ENCODE data around the gene CCDC186.

The CCDC186 gene

GRCh38 chr10:114110174-114110972 lies 63.6 kb downstream of the CCDC186 start:
- Histone ChIP-seq H3K4me3 (IDR thresholded peaks at IDR 0.05; ENCODE audit: insufficient read depth, low read depth, low read length) (no peak overlapping the region), H3K4me2 (no peak overlapping the region), H3K4me1 (ENCODE audit: low read depth, poor library complexity, severe bottlenecking) (no peaks in the 10 kb centered on the region), H3K27me3 (ENCODE audit: insufficient read depth, low read depth) (no peaks in the 10 kb centered on the region), H2AFZ (ENCODE audit: low read depth) (no peak overlapping the region), H3K36me3 (ENCODE audit: insufficient read depth) (no peaks in the 10 kb centered on the region), H3K27ac (no peak overlapping the region), H4K20me1 (ENCODE audit: insufficient read depth) (no peaks in the 10 kb centered on the region), H3K79me2 (ENCODE audit: insufficient read depth, low read depth) (no peaks in the 10 kb centered on the region), H3K9ac (no peak overlapping the region)
- TF ChIP-seq CTCF (conservative IDR thresholded peaks at IDR 0.05; ENCODE audit: low read depth, low read length) = peak; percentile 19; the same call in 1 of the 2 replicates

GRCh38 chr10:114103284-114103683 lies 70.7 kb downstream of the CCDC186 start:
- H2AFZ ChIP-seq (ENCODE audit: low read depth) = no peak overlapping the region
- H3K4me3 ChIP-seq (IDR thresholded peaks at IDR 0.05; ENCODE audit: insufficient read depth, low read depth, low read length) = no peak overlapping the region
- no peaks in the 10 kb centered on the region for H3K36me3 ChIP-seq (ENCODE audit: insufficient read depth)
- no peak overlapping the region for H3K4me2 ChIP-seq
- H4K20me1 ChIP-seq (ENCODE audit: insufficient read depth) = no peaks in the 10 kb centered on the region
- peak; percentile 71 for TF ChIP-seq CTCF (conservative IDR thresholded peaks at IDR 0.05; ENCODE audit: low read depth, low read length)
- no peaks in the 10 kb centered on the region for H3K79me2 ChIP-seq (ENCODE audit: insufficient read depth, low read depth)
- H3K27ac ChIP-seq = no peak overlapping the region
- no peaks in the 10 kb centered on the region for H3K27me3 ChIP-seq (ENCODE audit: insufficient read depth, low read depth)
- H3K9ac ChIP-seq = no peak overlapping the region
- H3K4me1 ChIP-seq (ENCODE audit: low read depth, poor library complexity, severe bottlenecking) = peaks cover 6% of the 10 kb centered on the region

GRCh38 chr10:114102256-114102655 lies 71.7 kb downstream of the CCDC186 start:
- Histone ChIP-seq H4K20me1 (ENCODE audit: insufficient read depth) (no peaks in the 10 kb centered on the region), H3K4me3 (IDR thresholded peaks at IDR 0.05; ENCODE audit: insufficient read depth, low read depth, low read length) (no peak overlapping the region), H2AFZ (ENCODE audit: low read depth) (no peak overlapping the region), H3K9ac (no peak overlapping the region), H3K4me1 (ENCODE audit: low read depth, poor library complexity, severe bottlenecking) (peaks cover 6% of the 10 kb centered on the region), H3K27ac (no peak overlapping the region), H3K79me2 (ENCODE audit: insufficient read depth, low read depth) (no peaks in the 10 kb centered on the region), H3K4me2 (no peak overlapping the region), H3K27me3 (ENCODE audit: insufficient read depth, low read depth) (no peaks in the 10 kb centered on the region), H3K36me3 (ENCODE audit: insufficient read depth) (no peaks in the 10 kb centered on the region)
- no peak for TF ChIP-seq CTCF (conservative IDR thresholded peaks at IDR 0.05; ENCODE audit: low read depth, low read length)

GRCh38 chr10:114100848-114101741 lies 72.9 kb downstream of the CCDC186 start:
- no peaks in the 10 kb centered on the region for H3K36me3 ChIP-seq (ENCODE audit: insufficient read depth)
- no peaks in the 10 kb centered on the region for H3K79me2 ChIP-seq (ENCODE audit: insufficient read depth, low read depth)
- no peak for TF ChIP-seq CTCF (conservative IDR thresholded peaks at IDR 0.05; ENCODE audit: low read depth, low read length)
- H3K27ac ChIP-seq = no peak overlapping the region
- H3K9ac ChIP-seq = no peak overlapping the region
- peaks cover 15% of the 10 kb centered on the region for H3K4me1 ChIP-seq (ENCODE audit: low read depth, poor library complexity, severe bottlenecking)
- no peaks in the 10 kb centered on the region for H3K27me3 ChIP-seq (ENCODE audit: insufficient read depth, low read depth)
- no peak overlapping the region for H2AFZ ChIP-seq (ENCODE audit: low read depth)
- no peaks in the 10 kb centered on the region for H4K20me1 ChIP-seq (ENCODE audit: insufficient read depth)
- no peak overlapping the region for H3K4me2 ChIP-seq
- no peak overlapping the region for H3K4me3 ChIP-seq (IDR thresholded peaks at IDR 0.05; ENCODE audit: insufficient read depth, low read depth, low read length)
